GM12874 (cell line): Measurements from ENCODE around the gene EXD2.

Experiments used
- CTCF ChIP-seq: IDR thresholded peaks from 2 replicates; pipeline ENCODE4 v1.5.1; 2011; ENCODE audit warnings: low read depth, mild to moderate bottlenecking, control low read depth, low read length, moderate library complexity; ENCODE audit not compliant: insufficient read depth

Gene EXD2

GRCh38 chr14:69208666-69209065 lies 17.4 kb downstream of the EXD2 start:
- TF ChIP-seq CTCF = no peak

GRCh38 chr14:69214393-69214792 lies 23.1 kb downstream of the EXD2 start:
- no peak for TF ChIP-seq CTCF

GRCh38 chr14:69224946-69225345 lies 33.6 kb downstream of the EXD2 start:
- no peak for TF ChIP-seq CTCF

GRCh38 chr14:69226178-69226577 lies 34.9 kb downstream of the EXD2 start:
- no peak for TF ChIP-seq CTCF

- TF ChIP-seq CTCF = no peak
These were observed 35.4 kb downstream of the EXD2 start for GRCh38 chr14:69226736-69227135.

GRCh38 chr14:69231486-69231885 lies 40.2 kb downstream of the EXD2 start:
- no peak for TF ChIP-seq CTCF

- TF ChIP-seq CTCF = no peak
These were observed 41.1 kb downstream of the EXD2 start for GRCh38 chr14:69232388-69232787.

GRCh38 chr14:69234106-69234505 lies 42.8 kb downstream of the EXD2 start:
- TF ChIP-seq CTCF = no peak
